Ovary (tissue), 3 donors: ENCODE measurements around the gene ZCCHC18.

Source experiments
- EP300 ChIP-seq: sonication (generic); formaldehyde crosslinking; IDR thresholded peaks from one replicate; pipeline ENCODE4 v1.6.1; 2017; ENCODE audit warnings: antibody characterized with exemption
- POLR2A ChIP-seq: fragments of 450-650 bp; IDR thresholded peaks from one replicate; pipeline ENCODE4 v1.6.1; 2017; ENCODE audit warnings: antibody characterized with exemption, mild to moderate bottlenecking, moderate library complexity
- TF ChIP-seq, protein P1 (sequence below), 3 donors: fragments of 450-650 bp in 2 of 3; fragments of 200-600 bp in 1 of 3; IDR thresholded peaks; one replicate each; pipeline versions ENCODE4 v1.5.1 to v1.8.0; 2016 to 2022; ENCODE audit warnings: antibody characterized with exemption in 3 of 3, mild to moderate bottlenecking in 1 of 3
- donor health status: DM: no; HTN: no; CAD: no.

DNA sequence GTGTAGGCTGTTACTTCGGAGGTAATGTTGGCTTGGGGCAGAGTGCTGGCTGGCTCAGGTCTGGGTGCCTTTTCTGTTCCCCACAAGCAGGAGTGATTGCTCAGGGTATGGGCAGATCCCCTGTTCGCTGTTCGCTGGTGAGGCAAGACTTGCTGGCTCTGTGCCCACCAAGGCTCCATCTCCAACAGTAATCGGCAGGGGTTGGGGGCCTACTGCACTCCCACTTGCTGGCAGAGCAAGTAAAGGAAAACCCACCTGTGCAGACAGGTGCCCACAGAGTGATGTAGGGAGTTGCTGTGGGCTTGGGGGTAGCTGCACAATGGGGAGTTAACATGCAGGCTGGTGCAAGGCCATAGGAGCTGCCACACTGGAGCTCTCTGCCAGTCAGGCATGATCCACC lies 28.3 kb upstream of the ZCCHC18 start:
- TF ChIP-seq, protein P1, sequence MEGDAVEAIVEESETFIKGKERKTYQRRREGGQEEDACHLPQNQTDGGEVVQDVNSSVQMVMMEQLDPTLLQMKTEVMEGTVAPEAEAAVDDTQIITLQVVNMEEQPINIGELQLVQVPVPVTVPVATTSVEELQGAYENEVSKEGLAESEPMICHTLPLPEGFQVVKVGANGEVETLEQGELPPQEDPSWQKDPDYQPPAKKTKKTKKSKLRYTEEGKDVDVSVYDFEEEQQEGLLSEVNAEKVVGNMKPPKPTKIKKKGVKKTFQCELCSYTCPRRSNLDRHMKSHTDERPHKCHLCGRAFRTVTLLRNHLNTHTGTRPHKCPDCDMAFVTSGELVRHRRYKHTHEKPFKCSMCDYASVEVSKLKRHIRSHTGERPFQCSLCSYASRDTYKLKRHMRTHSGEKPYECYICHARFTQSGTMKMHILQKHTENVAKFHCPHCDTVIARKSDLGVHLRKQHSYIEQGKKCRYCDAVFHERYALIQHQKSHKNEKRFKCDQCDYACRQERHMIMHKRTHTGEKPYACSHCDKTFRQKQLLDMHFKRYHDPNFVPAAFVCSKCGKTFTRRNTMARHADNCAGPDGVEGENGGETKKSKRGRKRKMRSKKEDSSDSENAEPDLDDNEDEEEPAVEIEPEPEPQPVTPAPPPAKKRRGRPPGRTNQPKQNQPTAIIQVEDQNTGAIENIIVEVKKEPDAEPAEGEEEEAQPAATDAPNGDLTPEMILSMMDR (IDR thresholded peaks at IDR 0.05): no peak
- no peak for TF ChIP-seq EP300
- TF ChIP-seq POLR2A: no peak
